Ovary (tissue), 9 donors: ENCODE results near the gene ATF7IP. TPM values are rescaled to one million over a fixed set of nuclear protein-coding genes. Genes with fewer than 3 reads are reported as not detected.

Experiments
- DNase-seq, 5 donors: peaks; one replicate each; pipeline ENCODE4 v3.0.0-alpha.2; 2019 to 2020
- H3K27ac ChIP-seq, 2 donors: fragments of 200-600 bp; one replicate each; pipeline versions ENCODE4 v1.5.1 to v1.8.0; 2019 to 2022
- H3K27me3 ChIP-seq: fragments of 200-600 bp; one replicate; pipeline ENCODE4 v1.8.0; 2022
- H3K36me3 ChIP-seq: fragments of 200-600 bp; sonication (generic); one replicate; pipeline ENCODE4 v1.5.1; 2019
- H3K4me1 ChIP-seq: one replicate; pipeline ENCODE4 v1.8.1; 2013; ENCODE audit warnings: mild to moderate bottlenecking, moderate library complexity; ENCODE audit not compliant: insufficient read depth
- H3K4me3 ChIP-seq: fragments of 200-600 bp; sonication (generic); one replicate; pipeline ENCODE4 v1.5.1; 2017
- H3K9me3 ChIP-seq, 2 donors: fragments of 200-600 bp in 1 of 2; sonication (generic) in 1 of 2; one replicate each; pipeline versions ENCODE4 v1.5.1 to v1.8.1; 2013 to 2019; ENCODE audit warnings: mild to moderate bottlenecking in 1 of 2, moderate library complexity in 1 of 2
- EP300 ChIP-seq: sonication (generic); formaldehyde crosslinking; IDR thresholded peaks from one replicate; pipeline ENCODE4 v1.6.1; 2017; ENCODE audit warnings: antibody characterized with exemption
- POLR2A ChIP-seq: fragments of 450-650 bp; IDR thresholded peaks from one replicate; pipeline ENCODE4 v1.6.1; 2017; ENCODE audit warnings: antibody characterized with exemption, mild to moderate bottlenecking, moderate library complexity
- WGBS, 3 donors: extraction: QIAGEN DNeasy Blood & Tissue Kit in 1 of 3; methylation state at CpG; one replicate each; pipeline versions ENCODE4 v1.1.5 to v1.1.7; 2013 to 2017; 5-methylcytosine and 5-hydroxymethylcytosine counted together
- intact Hi-C, 4 donors: fragments of 100-400 bp; cut with DNase I; formaldehyde crosslinking; loops; one replicate each; pipeline versions ENCODE4 v1.11.0 to v1.15.1; 2022 to 2023
- polyA plus RNA-seq, 2 donors: library from polyadenylated mRNA; stranded (reverse); fragments of 200-250 nt in 1 of 2; fragments of 350-450 nt in 1 of 2; fragmentation: Illumina TruSeq in 1 of 2; extraction: RNeasy Lipid Tissue Mini Kit (QIAGEN cat#74804) in 1 of 2; gene quantifications; one replicate each; pipeline ENCODE4 v1.2.3, GENCODE V29; 2013 to 2014
- total RNA-seq, 7 donors: library from RNA; depleted of rRNA in 2 of 7; stranded (reverse); fragments of >200 nt in 2 of 7; fragmentation: NEBNext Ultra II Directional in 3 of 7; extraction: Animal tissue kit (Norgen Biotek cat#: 25700) in 3 of 7; gene quantifications; one replicate each; pipeline versions ENCODE4 v1.1.0 to v1.2.4, GENCODE V29; 2016 to 2023
- TF ChIP-seq, protein P1 (sequence below), 3 donors: fragments of 450-650 bp in 2 of 3; fragments of 200-600 bp in 1 of 3; IDR thresholded peaks; one replicate each; pipeline versions ENCODE4 v1.5.1 to v1.8.0; 2016 to 2022; ENCODE audit warnings: antibody characterized with exemption in 3 of 3, mild to moderate bottlenecking in 1 of 3
- donor health status: DM: no; HTN: no; CAD: no; lungs with moderate emphysema.
- donor health status: DM: no; HTN: no; CAD: no.
- donor health status: Bipolar disorder and iron deficiency.
- donor health status: DM: yes; HTN: yes; CAD: no.
- donor health status: DM: no; HTN: no; CAD: no.
- donor health status: DM: yes; HTN: yes; CAD: no.

Gene ATF7IP
- total and polyA plus RNA-seq, 9 donors, result 12.4 to 91.5 (median 71.9) TPM

GRCh38 chr12:14387219-14387871, 21.9 kb downstream of the ATF7IP start:
- Histone ChIP-seq H3K27me3 (no peaks in the 10 kb centered on the region), H3K9me3 (no peaks in the 10 kb centered on the region), H3K4me1 (peaks cover 9% of the 10 kb centered on the region), H3K4me3 (no peak overlapping the region), H3K27ac (no peak overlapping the region), H3K36me3 (no peaks in the 10 kb centered on the region)
- intact Hi-C loops, result no loop called here
- TF ChIP-seq, protein P1, sequence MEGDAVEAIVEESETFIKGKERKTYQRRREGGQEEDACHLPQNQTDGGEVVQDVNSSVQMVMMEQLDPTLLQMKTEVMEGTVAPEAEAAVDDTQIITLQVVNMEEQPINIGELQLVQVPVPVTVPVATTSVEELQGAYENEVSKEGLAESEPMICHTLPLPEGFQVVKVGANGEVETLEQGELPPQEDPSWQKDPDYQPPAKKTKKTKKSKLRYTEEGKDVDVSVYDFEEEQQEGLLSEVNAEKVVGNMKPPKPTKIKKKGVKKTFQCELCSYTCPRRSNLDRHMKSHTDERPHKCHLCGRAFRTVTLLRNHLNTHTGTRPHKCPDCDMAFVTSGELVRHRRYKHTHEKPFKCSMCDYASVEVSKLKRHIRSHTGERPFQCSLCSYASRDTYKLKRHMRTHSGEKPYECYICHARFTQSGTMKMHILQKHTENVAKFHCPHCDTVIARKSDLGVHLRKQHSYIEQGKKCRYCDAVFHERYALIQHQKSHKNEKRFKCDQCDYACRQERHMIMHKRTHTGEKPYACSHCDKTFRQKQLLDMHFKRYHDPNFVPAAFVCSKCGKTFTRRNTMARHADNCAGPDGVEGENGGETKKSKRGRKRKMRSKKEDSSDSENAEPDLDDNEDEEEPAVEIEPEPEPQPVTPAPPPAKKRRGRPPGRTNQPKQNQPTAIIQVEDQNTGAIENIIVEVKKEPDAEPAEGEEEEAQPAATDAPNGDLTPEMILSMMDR (IDR thresholded peaks at IDR 0.05), result no peak
- TF ChIP-seq EP300 (no peak), POLR2A (no peak)
- no peak for DNase-seq
- WGBS, 3 donors, result 50 to 84% (median 84%) methylated on average over 3 of the region's 3 CpGs

- Histone ChIP-seq H3K4me3 (no peak overlapping the region), H3K9me3 (no peaks in the 10 kb centered on the region), H3K27ac (peak overlapping the region in 1 of 2 donors; percentile 43), H3K4me1 (peaks cover 6% of the 10 kb centered on the region), H3K27me3 (no peaks in the 10 kb centered on the region), H3K36me3 (no peaks in the 10 kb centered on the region)
- intact Hi-C loops, result loop anchor here in 1 of 4 donors (10.0 kb wide), 1 partner anchor 384 kb away; a partner anchor contains a TSS
- 46 to 56% (median 53%) methylated on average over 3 of the region's 3 CpGs for WGBS, 3 donors
- DNase-seq, result no peak
- TF ChIP-seq POLR2A (no peak), EP300 (no peak)
- TF ChIP-seq, protein P1 (IDR thresholded peaks at IDR 0.05), result no peak
These were observed 25.0 kb downstream of the ATF7IP start for GRCh38 chr12:14390449-14390848.

DNA sequence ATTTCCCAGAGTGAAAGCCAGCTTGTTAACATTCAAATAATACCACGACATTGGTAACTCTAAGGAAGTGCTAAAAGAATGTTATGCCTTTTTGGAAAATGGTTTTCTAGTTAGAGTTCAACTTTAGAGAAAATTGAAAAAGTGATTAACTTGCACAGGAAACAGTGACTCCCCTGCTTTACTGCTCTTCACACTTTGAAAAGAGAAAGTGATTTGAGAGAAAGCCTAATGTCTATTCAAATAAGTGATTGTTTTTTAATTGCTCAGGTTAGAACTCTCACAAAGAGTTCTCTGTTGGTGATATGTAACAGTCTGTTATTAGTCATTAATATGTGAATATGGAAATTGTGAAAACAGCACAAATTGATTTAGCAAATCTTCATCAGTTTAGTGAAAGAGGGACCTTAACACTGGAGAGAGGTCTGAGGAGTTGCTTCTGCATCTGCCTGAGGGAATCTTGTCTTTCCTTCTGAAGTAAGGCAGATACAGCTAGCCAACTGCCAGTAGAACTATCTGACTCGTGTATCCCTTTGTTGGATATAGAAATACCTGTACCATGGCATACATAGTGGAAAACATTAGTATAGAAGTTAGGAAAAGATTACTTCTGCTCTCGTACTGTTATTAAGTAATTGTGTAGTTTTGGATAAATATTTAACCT, 25.5 kb downstream of the ATF7IP start:
- TF ChIP-seq EP300 (no peak), POLR2A (no peak)
- TF ChIP-seq, protein P1 (IDR thresholded peaks at IDR 0.05), result no peak
- Histone ChIP-seq H3K4me1 (peaks cover 6% of the 10 kb centered on the region), H3K27ac (peak overlapping the region in 1 of 2 donors; percentile 43), H3K9me3 (no peaks in the 10 kb centered on the region), H3K27me3 (no peaks in the 10 kb centered on the region), H3K4me3 (no peak overlapping the region), H3K36me3 (no peaks in the 10 kb centered on the region)
- intact Hi-C loops, result loop anchor here in 1 of 4 donors (10.0 kb wide), 1 partner anchor 384 kb away; a partner anchor contains a TSS
- WGBS, 3 donors, result 27 to 29% (median 27%) methylated on average over 3 of the region's 3 CpGs
- no peak for DNase-seq

DNA sequence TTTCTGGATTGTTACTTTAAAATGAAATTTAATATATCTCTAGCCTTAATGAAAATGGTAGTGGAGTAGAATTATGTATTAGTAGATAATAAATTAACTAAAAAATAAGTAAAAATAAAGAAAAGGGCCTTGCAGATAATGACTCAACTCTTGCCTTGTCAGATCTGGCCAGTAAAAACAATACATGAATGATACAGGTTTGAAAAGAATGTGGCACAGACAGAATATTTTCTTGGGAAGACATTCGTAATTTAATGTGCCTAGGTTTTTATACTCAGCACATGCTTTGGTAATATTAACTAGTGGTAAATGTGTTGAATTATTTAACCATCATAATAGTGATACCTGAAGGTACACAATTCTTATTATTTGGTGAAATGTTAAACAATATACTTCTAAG, 28.3 kb downstream of the ATF7IP start:
- H3K27ac ChIP-seq, result peak overlapping the region in 1 of 2 donors; percentile 37
- 41 to 66% (median 51%) methylated on average over 1 of the region's 1 CpG for WGBS, 3 donors
- intact Hi-C loops, result loop anchor here in 1 of 4 donors (10.0 kb wide), 1 partner anchor 381 kb away; a partner anchor contains a TSS
- no peaks in the 10 kb centered on the region for H3K27me3 ChIP-seq
- peaks cover 6% of the 10 kb centered on the region for H3K4me1 ChIP-seq
- H3K9me3 ChIP-seq, result no peaks in the 10 kb centered on the region
- H3K36me3 ChIP-seq, result no peaks in the 10 kb centered on the region
- TF ChIP-seq, protein P1 (IDR thresholded peaks at IDR 0.05), result no peak
- TF ChIP-seq EP300 (no peak), POLR2A (no peak)
- no peak overlapping the region for H3K4me3 ChIP-seq
- no peak for DNase-seq
